ENCODE results near the gene F13A1.

DNA sequence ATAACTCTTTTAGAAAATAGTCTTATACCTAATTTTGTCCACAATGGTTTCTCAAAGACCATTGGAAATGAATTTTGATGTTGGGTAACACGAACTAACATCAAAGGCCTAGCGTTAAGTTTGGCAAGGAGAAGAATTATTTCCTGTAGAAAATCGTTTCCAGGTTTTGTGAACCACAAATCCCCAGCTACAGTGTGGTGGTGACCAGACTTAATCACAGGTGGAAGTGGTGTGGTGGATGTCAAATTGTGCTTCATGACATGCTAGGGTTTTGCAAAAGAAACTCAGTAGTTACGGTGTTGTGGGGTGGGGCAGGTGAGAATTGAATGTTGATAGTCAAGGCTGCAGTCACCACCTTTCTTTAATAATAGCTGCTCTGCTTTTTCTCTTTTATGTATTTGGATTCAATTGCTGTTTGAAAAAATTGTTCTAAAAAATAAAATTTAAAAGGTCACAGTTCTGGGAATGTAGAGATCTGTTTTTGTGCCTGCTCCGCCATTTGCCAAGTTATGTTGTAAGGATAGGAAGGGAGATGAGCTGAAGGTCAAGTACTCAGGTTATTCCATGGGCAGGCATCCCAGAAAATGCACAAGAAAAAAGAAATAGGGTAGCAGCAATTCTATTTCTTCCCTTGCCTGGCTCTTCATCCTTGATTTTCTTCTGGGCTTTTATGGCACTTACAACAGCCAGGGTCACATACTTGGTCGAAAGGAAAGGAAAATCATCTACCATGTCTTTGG, 83.6 kb downstream of the F13A1 start:
- TF ChIP-seq POLR2AphosphoS5 (IDR thresholded peaks at IDR 0.05) (no peak), EP300 (IDR thresholded peaks at IDR 0.05) (no peak), POLR2A (IDR thresholded peaks at IDR 0.05) (no peak)
- TF ChIP-seq, protein P1, sequence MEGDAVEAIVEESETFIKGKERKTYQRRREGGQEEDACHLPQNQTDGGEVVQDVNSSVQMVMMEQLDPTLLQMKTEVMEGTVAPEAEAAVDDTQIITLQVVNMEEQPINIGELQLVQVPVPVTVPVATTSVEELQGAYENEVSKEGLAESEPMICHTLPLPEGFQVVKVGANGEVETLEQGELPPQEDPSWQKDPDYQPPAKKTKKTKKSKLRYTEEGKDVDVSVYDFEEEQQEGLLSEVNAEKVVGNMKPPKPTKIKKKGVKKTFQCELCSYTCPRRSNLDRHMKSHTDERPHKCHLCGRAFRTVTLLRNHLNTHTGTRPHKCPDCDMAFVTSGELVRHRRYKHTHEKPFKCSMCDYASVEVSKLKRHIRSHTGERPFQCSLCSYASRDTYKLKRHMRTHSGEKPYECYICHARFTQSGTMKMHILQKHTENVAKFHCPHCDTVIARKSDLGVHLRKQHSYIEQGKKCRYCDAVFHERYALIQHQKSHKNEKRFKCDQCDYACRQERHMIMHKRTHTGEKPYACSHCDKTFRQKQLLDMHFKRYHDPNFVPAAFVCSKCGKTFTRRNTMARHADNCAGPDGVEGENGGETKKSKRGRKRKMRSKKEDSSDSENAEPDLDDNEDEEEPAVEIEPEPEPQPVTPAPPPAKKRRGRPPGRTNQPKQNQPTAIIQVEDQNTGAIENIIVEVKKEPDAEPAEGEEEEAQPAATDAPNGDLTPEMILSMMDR (IDR thresholded peaks at IDR 0.05): no peak

Measured in gastroesophageal sphincter (tissue), 3 donors.